SU-DHL-6 (cell line): ENCODE results near the gene UACA.

Experiments
- EZH2phosphoT487 ChIP-seq: fragments of 200-600 bp; sonication (generic), shearing (Covaris generic); conservative IDR thresholded peaks from 2 replicates; pipeline ENCODE4 v1.6.1; 2018; ENCODE audit warnings: mild to moderate bottlenecking, antibody characterized with exemption, low read length, moderate library complexity, mixed read lengths
- TF ChIP-seq, protein P1 (sequence below): fragments of 200-600 bp; sonication (generic); IDR thresholded peaks from one replicate; pipeline ENCODE4 v1.5.1; 2017; ENCODE audit warnings: antibody characterized with exemption, mild to moderate bottlenecking, low read length, moderate library complexity; ENCODE audit not compliant: insufficient read depth, poor library complexity, severe bottlenecking

DNA sequence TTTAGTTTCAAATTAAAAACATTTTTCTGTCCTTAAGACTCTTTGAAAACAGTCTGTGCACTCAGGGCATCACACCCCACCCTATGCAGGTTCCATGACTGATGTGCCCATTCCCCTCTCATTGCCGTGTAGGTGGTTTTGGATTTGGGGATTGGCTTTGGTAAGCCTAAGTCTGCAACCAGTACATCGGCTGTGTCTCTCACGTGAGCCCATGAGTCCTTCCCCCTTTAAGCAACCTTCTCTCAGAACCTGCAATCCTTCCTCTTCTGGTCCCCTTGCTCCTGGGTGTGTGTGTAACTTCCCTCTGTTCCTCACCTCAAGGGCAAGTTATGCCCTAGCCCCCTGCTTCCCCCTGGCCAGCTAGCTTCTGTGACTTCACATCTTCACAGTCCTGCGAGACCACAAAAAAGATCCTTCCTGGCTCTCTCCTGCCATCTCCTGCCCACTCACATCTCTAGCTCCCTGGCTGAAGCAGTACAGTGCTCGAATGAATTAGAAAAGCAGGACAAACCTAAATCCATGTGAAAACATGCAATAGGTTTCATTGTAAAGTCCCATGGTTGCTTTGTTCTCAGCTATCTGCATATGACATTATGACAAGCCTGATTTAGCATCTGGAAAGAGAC lies 126.7 kb downstream of the UACA start:
- TF ChIP-seq, protein P1, sequence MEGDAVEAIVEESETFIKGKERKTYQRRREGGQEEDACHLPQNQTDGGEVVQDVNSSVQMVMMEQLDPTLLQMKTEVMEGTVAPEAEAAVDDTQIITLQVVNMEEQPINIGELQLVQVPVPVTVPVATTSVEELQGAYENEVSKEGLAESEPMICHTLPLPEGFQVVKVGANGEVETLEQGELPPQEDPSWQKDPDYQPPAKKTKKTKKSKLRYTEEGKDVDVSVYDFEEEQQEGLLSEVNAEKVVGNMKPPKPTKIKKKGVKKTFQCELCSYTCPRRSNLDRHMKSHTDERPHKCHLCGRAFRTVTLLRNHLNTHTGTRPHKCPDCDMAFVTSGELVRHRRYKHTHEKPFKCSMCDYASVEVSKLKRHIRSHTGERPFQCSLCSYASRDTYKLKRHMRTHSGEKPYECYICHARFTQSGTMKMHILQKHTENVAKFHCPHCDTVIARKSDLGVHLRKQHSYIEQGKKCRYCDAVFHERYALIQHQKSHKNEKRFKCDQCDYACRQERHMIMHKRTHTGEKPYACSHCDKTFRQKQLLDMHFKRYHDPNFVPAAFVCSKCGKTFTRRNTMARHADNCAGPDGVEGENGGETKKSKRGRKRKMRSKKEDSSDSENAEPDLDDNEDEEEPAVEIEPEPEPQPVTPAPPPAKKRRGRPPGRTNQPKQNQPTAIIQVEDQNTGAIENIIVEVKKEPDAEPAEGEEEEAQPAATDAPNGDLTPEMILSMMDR = no peak
- no peak for TF ChIP-seq EZH2phosphoT487
